GM18870 (cell line): ENCODE data around the gene ATG2A.

Experiments used
- ATAC-seq: cut with Tn5 transposase; IDR thresholded peaks from one replicate; pipeline ENCODE4 v1.9.1; 2021; ENCODE audit warnings: moderate library complexity; ENCODE audit not compliant: unreplicated experiment

ATG2A gene

GRCh38 chr11:64872790-64873488 lies 44.1 kb downstream of the ATG2A start:
- no peak for ATAC-seq

- ATAC-seq: no peak
Measured at GRCh38 chr11:64871492-64871891, 45.5 kb downstream of the ATG2A start.

DNA sequence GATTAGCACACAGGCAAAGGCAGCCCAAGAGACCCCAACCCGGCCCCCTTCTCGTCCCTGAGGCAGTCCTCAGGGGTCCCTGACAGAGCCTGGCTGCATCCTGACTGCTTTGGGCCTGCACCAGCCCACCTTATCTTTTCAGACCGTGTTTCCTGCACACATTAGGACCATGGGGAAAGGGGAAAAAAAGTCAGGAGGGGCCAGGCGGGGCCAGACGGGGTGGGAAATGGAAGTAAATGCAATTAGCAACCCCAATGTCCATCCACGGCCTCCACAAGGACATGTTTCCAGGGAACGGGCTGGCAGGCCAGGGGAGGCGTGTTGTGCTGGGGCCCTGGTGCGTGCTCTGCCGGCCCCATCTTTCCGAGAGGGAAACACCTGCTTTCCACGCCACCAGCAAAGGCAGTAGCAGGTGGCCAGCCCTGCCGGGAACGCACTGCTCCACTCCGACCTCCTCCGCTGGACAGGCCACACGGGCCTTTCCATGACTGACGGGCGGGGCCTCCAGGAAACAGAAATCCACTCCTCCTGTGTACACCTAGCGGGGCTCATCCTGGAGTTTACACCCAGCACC lies 46.0 kb downstream of the ATG2A start:
- ATAC-seq: no peak

- no peak for ATAC-seq
Measured at GRCh38 chr11:64870176-64870892, 46.7 kb downstream of the ATG2A start.

GRCh38 chr11:64869571-64870175 lies 47.3 kb downstream of the ATG2A start:
- ATAC-seq: no peak

DNA sequence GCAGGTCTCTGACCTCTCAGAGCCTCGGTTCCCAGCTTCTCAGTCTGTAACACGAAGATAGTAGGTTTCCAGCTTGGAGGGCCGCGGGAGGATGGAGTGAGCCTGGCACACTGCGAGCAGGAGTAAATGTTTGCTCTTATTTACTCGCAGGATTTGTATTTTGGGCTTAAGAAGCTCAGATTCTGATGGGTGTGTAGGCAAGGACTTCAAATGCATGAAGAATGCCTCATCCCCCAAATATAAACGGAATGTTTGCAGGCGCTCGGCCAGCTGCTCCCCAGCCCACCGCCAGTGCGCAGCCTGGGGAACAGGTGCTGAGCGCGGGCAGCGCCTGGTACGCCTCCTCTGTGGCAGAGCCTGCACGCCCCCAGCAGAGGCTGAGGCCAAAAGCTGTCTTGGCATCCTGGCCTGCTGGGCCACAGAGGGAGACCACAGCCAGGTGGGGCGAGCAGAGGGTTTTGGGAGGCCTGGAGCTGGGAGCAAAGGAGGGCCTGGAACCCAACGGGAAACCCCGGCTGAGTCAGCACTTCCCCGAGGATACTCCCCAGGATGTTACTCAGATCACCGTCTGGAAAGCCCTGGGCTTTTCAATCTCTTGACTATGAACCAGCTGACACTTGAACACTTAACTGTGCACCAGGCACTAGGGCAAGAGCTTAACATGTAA lies 48.0 kb downstream of the ATG2A start:
- no peak for ATAC-seq

DNA sequence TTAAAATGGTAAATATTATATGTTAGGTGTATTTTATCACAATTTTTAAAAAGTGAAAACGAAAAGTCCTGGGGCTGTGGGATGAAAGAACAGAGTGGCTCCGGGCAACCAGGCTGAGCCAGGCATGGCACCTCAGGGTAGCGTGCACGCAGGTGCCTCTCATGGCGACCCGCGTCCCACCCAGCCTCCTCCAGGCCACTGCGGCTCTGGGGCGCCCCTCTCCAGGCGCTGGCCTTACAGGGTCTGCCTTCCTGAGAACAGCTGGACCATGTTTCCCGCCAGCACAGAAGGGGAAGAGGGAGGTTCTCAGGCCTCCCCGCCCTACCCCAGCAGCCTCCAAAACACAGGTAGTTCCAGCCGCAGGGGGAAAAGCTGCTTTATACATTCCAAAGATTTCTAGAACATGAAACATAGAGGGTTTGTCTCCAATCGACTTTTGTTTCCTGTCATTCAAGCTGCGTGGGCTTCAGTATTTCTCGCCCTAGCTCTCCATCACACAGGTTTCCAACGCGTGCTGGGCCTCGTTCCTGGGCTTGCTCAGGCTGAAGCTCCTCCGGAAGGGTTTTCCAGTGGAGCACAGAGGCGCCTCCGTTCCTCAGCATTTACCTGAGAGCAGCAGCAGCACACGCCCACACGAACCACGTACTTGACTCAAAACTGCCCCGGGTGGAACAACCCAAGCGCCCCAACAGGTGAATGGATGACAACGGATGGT lies 49.1 kb downstream of the ATG2A start:
- no peak for ATAC-seq

- ATAC-seq: no peak
Measured at GRCh38 chr11:64866173-64866491, 50.9 kb downstream of the ATG2A start.

GRCh38 chr11:64865286-64866172 lies 51.5 kb downstream of the ATG2A start:
- no peak for ATAC-seq

DNA sequence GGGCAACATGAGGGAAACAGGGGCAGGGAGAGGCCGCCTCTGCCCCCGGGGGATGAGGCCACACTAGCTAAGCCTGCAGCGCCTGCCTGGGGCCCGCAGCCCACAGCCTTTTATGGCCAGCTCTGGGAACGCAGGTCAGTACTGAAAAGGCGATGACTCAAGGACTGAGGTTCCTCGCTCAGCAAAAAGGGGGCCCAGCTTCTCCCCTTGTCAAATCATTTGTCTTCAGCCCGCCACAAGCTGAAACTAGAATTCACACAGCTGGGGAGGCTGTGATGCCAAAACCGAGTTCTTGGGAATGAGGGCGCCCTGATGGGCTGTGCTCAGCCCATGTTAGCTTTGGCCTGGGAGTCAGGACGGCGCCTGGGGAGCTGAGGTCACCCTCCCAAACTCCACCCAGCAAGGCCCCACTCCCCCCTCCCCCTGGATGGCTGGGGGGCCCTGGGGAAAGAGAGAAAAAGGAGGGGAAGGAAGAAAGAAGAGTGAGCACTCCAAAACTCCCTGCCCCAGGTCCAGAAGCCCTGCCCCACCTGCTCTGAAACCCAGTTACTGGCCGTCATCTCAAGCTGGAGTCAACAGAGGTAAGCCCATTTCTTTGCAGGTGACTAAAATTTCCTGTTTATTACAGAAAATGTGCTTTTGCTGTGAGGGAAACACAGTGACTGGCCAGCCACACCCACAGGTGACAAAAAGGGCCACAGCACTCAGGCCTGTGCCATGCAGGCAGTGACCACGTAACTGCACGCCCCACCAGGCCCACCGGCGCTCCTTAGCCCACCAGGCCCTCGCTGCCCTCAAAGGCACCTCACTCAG lies 52.3 kb downstream of the ATG2A start:
- ATAC-seq: no peak

DNA sequence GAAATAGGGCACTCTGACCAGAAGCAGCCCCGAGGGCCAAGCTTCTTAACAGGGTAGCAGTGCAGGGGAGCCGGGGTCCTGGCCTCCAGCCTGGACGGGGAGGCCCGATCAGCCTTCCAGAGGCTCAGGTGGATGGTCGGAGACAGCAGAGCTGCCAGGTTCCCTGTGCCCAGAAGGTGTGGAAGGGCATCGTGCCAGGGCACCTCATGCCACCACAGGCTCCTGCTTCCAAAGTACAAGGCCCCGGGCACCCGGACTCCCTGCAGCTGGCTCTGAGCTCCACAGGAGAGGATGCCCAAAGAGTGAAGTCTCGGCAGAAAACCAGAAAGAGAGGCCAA lies 52.9 kb downstream of the ATG2A start:
- ATAC-seq: no peak

GRCh38 chr11:64863391-64864060 lies 53.5 kb downstream of the ATG2A start:
- ATAC-seq: no peak

- no peak for ATAC-seq
Measured at GRCh38 chr11:64862987-64863390, 54.0 kb downstream of the ATG2A start.

GRCh38 chr11:64861227-64861975 lies 55.6 kb downstream of the ATG2A start:
- ATAC-seq: no peak

- ATAC-seq: peak; percentile 74
Measured at GRCh38 chr11:64859542-64860414, 57.2 kb downstream of the ATG2A start.

DNA sequence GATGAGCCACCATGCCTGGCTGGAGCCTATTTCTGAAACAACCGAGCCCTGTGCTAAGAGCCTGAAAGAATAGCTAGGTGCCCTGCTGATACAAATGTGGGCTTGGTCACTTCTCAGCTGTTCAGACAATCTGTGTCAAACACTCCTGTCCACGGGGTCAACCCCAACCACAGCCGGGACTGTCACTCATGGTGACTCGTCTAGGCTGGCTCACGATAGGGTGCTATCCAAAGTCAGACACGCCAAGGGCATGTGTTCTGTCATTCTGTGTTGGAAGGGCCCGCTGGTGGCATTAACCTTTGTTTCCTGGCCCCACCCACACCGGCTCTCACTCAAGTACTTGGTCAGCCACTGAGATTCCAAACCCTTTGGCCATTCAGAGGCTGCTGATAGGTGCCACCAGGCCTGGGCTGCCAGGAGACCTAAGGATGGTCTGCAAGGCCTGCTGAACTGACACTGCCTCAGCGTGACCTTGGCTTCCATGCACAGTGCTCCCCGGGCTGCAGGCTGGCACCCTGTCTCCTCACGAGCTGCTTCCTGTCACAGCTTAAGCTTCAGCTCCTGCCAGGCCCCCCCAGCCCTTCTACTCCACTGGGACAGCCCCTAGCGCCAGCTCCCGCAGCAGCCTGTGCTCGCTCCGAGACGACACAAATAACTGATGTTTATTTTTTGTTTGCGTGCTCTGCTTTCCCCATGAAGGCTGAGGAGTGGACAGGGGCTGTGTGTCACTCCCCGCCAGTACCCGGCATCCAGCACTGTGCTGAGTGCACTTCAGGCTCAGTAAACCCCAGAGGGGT lies 58.3 kb downstream of the ATG2A start:
- peak; percentile 20 for ATAC-seq
